ENCODE results near the gene PLA2G6.
"Not testable (repeated sequence)": the region's sequence is repeated elsewhere in the genome, so short reads cannot be mapped to it uniquely, and the experiment has no call there.

Gene PLA2G6

GRCh38 chr22:38187413-38188212 is 6.0 kb upstream of the PLA2G6 start:
- DNase-seq: no peak

DNA sequence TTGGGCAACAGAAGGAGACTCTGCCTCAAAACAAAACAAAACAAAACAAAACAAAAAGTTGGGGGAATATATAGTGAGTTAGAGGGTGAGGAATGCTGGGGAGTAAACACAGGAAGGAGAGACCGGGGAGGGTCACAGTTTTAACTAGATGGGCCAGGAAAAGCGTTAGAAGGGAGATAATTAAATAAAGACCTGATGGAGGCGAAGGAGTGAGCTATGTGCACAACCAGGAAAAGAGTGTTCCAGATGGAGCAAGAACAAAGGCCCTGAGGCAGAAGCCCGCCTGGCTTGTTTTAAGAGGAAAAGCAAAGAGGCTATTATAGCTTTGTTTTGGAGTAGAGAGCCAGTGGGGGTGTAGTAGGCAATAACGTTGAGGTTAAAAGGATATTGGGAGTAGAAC is 4.8 kb upstream of the PLA2G6 start:
- DNase-seq: no peak

- DNase-seq: no peak
These were observed 3.2 kb upstream of the PLA2G6 start for GRCh38 chr22:38184788-38185187.

- DNase-seq: no peak
These were observed 683 bp downstream of the PLA2G6 start for GRCh38 chr22:38180841-38181452.

GRCh38 chr22:38178605-38178937 is 3.1 kb downstream of the PLA2G6 start:
- not testable (repeated sequence) for DNase-seq

GRCh38 chr22:38177926-38178604 is 3.6 kb downstream of the PLA2G6 start:
- DNase-seq: no peak

DNA sequence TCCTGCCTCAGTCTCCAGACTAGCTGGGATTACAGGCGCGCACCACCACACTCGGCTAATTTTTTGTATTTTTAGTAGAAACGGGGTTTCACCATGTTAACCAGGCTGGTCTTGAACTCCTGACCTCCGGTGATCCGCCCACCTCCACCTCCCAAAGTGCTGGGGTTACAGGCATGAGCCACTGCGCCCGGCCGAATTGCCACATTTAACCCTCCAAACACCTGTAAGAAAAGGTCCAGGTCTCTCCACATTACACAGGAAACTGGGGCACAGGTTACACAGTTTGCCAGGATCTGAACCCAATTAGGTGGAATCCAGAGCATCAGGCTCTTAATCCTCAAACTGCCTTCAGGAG is 4.1 kb downstream of the PLA2G6 start:
- not testable (repeated sequence) for DNase-seq

- no peak for DNase-seq
These were observed 4.6 kb downstream of the PLA2G6 start for GRCh38 chr22:38177044-38177443.

- DNase-seq: no peak
These were observed 5.4 kb downstream of the PLA2G6 start for GRCh38 chr22:38176170-38176741.

DNA sequence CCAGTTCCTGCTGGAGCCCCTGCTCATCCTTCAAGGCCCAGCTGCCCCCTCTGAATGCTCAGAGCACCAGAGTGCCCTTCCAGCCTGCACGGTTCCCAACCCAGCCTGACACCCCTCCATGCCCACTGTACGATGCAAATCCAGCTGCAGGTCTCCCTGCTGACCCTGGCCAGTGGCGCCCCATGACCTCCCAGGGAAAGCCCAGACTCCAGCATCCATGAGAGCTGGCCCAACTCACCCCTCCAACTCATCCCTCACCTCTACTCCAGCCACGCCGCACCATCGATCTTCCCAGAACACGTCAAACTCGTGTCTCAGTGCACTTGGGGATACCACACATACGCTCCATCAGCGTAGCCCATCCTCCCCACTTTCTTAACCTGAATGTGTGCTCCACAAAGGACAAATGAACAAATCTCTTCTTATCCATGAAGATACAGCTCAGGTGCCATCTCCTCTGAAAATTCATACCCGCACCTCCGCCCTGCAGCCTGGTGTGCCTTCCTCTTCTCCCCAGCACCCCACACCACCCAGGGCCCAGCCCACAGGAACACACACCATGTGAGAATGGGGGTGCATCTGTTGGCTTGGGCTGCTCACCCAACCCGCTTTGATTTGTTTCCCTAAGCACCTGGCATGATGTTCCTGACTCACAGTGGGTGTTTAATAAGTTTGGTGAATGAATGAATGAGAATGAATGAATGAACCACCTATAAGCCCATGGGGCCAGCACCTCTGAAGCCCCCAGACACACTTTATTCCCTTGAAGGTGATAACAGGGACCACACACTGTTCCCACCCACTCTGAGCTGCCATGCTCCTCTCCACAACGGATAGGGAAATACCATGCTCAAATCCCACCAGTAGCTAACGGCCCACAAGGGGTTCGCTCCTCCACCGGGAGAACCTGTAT is 6.2 kb downstream of the PLA2G6 start:
- DNase-seq: no peak

DNA sequence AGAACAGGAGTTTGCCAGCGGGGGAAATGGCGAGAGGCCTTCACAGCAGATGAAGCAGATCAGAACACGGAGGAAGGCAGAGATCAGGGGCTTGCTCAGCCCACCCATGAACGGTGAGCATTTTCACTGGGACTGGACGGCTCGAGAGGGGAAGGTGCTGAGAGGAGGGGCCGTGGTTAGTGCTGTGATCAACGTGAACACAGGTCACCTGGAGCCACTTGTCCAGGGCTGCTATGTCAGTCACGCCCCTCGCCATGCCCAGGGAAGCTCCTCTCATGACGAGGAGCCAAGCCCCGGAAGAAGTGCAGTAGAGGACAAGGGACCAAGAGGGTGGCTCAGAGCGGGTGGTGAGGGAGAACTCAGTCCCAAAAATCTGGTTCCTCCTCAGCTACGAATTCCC is 7.0 kb downstream of the PLA2G6 start:
- no peak for DNase-seq

GRCh38 chr22:38173641-38173906 is 8.1 kb downstream of the PLA2G6 start:
- no peak for DNase-seq

- DNase-seq: no peak
These were observed 8.6 kb downstream of the PLA2G6 start for GRCh38 chr22:38172832-38173640.

GRCh38 chr22:38171927-38172831 is 9.5 kb downstream of the PLA2G6 start:
- DNase-seq: no peak

GRCh38 chr22:38170469-38170868 is 11.2 kb downstream of the PLA2G6 start:
- no peak for DNase-seq

DNA sequence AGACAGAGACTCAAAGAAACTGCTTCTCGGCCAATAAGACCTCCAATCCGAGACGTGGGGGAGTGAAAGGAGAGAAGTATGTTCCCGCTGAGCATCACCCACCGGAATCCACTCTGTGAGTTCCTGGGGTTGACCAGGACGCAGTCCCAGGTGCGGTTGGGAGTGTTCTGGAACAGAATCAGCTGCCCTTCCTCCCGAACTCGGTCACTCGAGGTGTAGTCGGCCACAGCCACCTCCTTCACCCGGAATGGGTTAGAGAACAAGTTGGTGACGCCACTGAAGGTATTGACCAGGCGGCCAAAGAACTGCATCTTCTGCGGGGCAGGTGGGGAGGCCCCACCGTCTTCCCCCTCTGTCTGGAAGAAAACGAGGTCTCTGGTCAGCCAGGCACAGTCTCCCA is 12.5 kb downstream of the PLA2G6 start:
- DNase-seq: no peak

DNA sequence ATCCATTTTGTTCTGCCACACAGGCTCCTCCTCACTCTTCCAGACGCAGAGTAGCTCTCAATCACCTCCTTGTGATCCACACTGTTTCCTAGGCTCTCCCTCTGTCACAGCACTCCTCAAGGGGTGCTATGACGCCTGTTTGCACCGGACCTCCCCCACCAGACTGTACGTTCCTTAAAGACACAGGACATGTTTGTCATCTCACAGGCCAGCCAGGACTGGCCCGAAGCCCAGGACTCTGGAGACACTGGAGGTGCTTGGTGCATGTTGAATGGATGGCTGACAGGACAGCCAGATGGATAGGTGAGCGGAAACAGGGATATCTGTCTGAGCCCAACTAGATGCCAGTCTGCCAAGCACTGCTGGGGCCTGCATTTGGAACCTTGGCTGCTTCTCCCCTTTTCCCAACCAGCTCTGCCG is 13.6 kb downstream of the PLA2G6 start:
- peak; percentile 75 for DNase-seq

GRCh38 chr22:38165922-38166593 is 15.6 kb downstream of the PLA2G6 start:
- DNase-seq: no peak

- no peak for DNase-seq
These were observed 17.1 kb downstream of the PLA2G6 start for GRCh38 chr22:38164551-38164918.

GRCh38 chr22:38163844-38164550 is 17.6 kb downstream of the PLA2G6 start:
- no peak for DNase-seq

All from DMS79 (cell line).